HG03457 (cell line): ENCODE measurements around the gene DNAJB1.

ENCODE experiments used
- ATAC-seq: cut with Tn5 transposase; IDR thresholded peaks from one replicate; pipeline ENCODE4 v1.9.1; 2021; ENCODE audit warnings: moderate number of reproducible peaks; ENCODE audit not compliant: unreplicated experiment

DNAJB1 gene

GRCh38 chr19:14496029-14496833 lies 22.0 kb downstream of the DNAJB1 start, which contains the start of gene GIPC1:
GIPC1 (minus strand) TSS chr19:14496127; CDS start chr19:14482976, 13,151 bp downstream.
- ATAC-seq: peak; percentile 53

GRCh38 chr19:14495672-14496028 lies 22.5 kb downstream of the DNAJB1 start:
- no peak for ATAC-seq

GRCh38 chr19:14494910-14495671 lies 23.1 kb downstream of the DNAJB1 start:
- no peak for ATAC-seq

GRCh38 chr19:14494411-14494810 lies 23.8 kb downstream of the DNAJB1 start:
- no peak for ATAC-seq

- ATAC-seq: no peak
These were observed 25.4 kb downstream of the DNAJB1 start for GRCh38 chr19:14492756-14493337.

- ATAC-seq: no peak
These were observed 30.6 kb downstream of the DNAJB1 start for GRCh38 chr19:14487370-14488125.

GRCh38 chr19:14482172-14482941 lies 35.8 kb downstream of the DNAJB1 start:
- ATAC-seq: no peak

GRCh38 chr19:14480700-14481079 lies 37.5 kb downstream of the DNAJB1 start:
- no peak for ATAC-seq

- ATAC-seq: no peak
These were observed 38.1 kb downstream of the DNAJB1 start for GRCh38 chr19:14479975-14480699.

GRCh38 chr19:14479309-14479974 lies 38.8 kb downstream of the DNAJB1 start:
- ATAC-seq: no peak

GRCh38 chr19:14478113-14478545 lies 40.1 kb downstream of the DNAJB1 start:
- ATAC-seq: no peak

GRCh38 chr19:14477418-14478112 lies 40.6 kb downstream of the DNAJB1 start:
- ATAC-seq: no peak

GRCh38 chr19:14476673-14477401 lies 41.4 kb downstream of the DNAJB1 start:
- ATAC-seq: no peak

- no peak for ATAC-seq
These were observed 41.9 kb downstream of the DNAJB1 start for GRCh38 chr19:14476327-14476672.

- no peak for ATAC-seq
These were observed 42.7 kb downstream of the DNAJB1 start, which contains the start of gene PTGER1 for GRCh38 chr19:14475251-14476073. PTGER1 (minus strand) TSS chr19:14475354; CDS start chr19:14474320, 1,034 bp downstream.

GRCh38 chr19:14474827-14475226 lies 43.4 kb downstream of the DNAJB1 start:
- ATAC-seq: no peak
